Endothelial cell of umbilical vein (primary cell): Measurements from ENCODE around the gene KIAA0825. TPM values are rescaled to one million over a fixed set of nuclear protein-coding genes. Genes with fewer than 3 reads are reported as not detected.

ENCODE experiments used
- BruUV-seq: library from RNA; stranded (reverse); fragments of 400-500 nt; replicated peaks from 2 replicates; lab custom pipeline; 2021; lab: Mats Ljungman, UMichigan
- CTCF ChIA-PET: fragments of 300-600, 350-600 bp; sonication (Branson Sonifier 250); formaldehyde crosslinking; loops from one replicate; lab custom pipeline; 2021; ENCODE audit warnings: antibody characterized with exemption, inconsistent platforms; lab: Charles Lee
- POLR2A ChIA-PET: fragments of 300-600, 350-600 bp; sonication (Branson Sonifier 250); formaldehyde crosslinking; loops from one replicate; lab custom pipeline; 2021; ENCODE audit warnings: antibody characterized with exemption, inconsistent platforms; lab: Charles Lee
- DNase-seq: peaks from one replicate; pipeline ENCODE4 v3.0.0-alpha.2; 2011; ENCODE audit warnings: low read depth, low spot score
- FAIRE-seq: peaks from 2 replicates; lab custom pipeline; 2011; peaks lifted over from hg19 to GRCh38; lab: Jason Lieb, UNC
- H2AFZ ChIP-seq: 2 replicates; pipeline ENCODE4 v1.6.0; 2012; ENCODE audit warnings: low read depth, low read length, control low read depth, inconsistent platforms
- H3K27ac ChIP-seq: 2 replicates; pipeline ENCODE4 v1.5.1; 2011; ENCODE audit warnings: low read depth, mild to moderate bottlenecking, control low read depth, low read length, moderate library complexity; ENCODE audit not compliant: insufficient read depth
- H3K27me3 ChIP-seq, 2 experiments: 2 replicates each; pipeline versions ENCODE4 v1.6.0 to v1.6.1; 2011; ENCODE audit warnings: low read length in 2 of 2, mixed read lengths in 1 of 2; ENCODE audit not compliant: control insufficient read depth in 2 of 2, insufficient read depth in 2 of 2
- H3K36me3 ChIP-seq, 2 experiments: 2 replicates in 1 of 2; 3 replicates in 1 of 2; pipeline ENCODE4 v1.5.1; 2011; ENCODE audit warnings: low read length in 2 of 2, mild to moderate bottlenecking in 1 of 2, moderate library complexity in 1 of 2; ENCODE audit not compliant: control insufficient read depth in 2 of 2, insufficient read depth in 2 of 2; ENCODE audit errors: extremely low read depth in 1 of 2
- H3K4me1 ChIP-seq: 3 replicates; pipeline ENCODE4 v1.5.1; 2011; ENCODE audit warnings: mild to moderate bottlenecking, low read length; ENCODE audit not compliant: control insufficient read depth, insufficient read depth; ENCODE audit errors: extremely low read depth
- H3K4me2 ChIP-seq: 2 replicates; pipeline ENCODE4 v1.6.1; 2011; ENCODE audit warnings: low read length, control low read depth, mixed read lengths; ENCODE audit not compliant: insufficient read depth
- H3K4me3 ChIP-seq, 3 experiments: fragments of 200-600 bp in 1 of 3; sonication (generic), shearing (Covaris generic) in 1 of 3; replicated peaks in 1 of 3; 2 replicates each; pipeline ENCODE4 v1.5.1; 2011 to 2016; ENCODE audit warnings: control low read depth in 3 of 3, low read length in 3 of 3, mild to moderate bottlenecking in 2 of 3, inconsistent platforms in 1 of 3, low read depth in 1 of 3, moderate library complexity in 1 of 3; ENCODE audit not compliant: insufficient read depth in 1 of 3
- H3K79me2 ChIP-seq: 2 replicates; pipeline ENCODE4 v1.6.0; 2012; ENCODE audit warnings: low read length, inconsistent platforms; ENCODE audit not compliant: control insufficient read depth, insufficient read depth
- H3K9ac ChIP-seq: replicated peaks from 2 replicates; pipeline ENCODE3; 2011; ENCODE audit warnings: low read length, control low read depth; ENCODE audit not compliant: insufficient read depth; ENCODE audit errors: extremely low read depth
- H3K9me1 ChIP-seq: replicated peaks from 3 replicates; pipeline ENCODE4 v1.6.0; 2011; ENCODE audit warnings: mild to moderate bottlenecking, low read length; ENCODE audit not compliant: control insufficient read depth, insufficient read depth; ENCODE audit errors: extremely low read depth
- H3K9me3 ChIP-seq: replicated peaks from 2 replicates; pipeline ENCODE4 v1.5.1; 2012; ENCODE audit warnings: low read length, inconsistent platforms; ENCODE audit not compliant: control insufficient read depth, insufficient read depth
- H4K20me1 ChIP-seq: replicated peaks from 2 replicates; pipeline ENCODE3; 2011; ENCODE audit warnings: mild to moderate bottlenecking, low read length; ENCODE audit not compliant: control insufficient read depth, insufficient read depth; ENCODE audit errors: extremely low read depth
- EZH2 ChIP-seq: IDR thresholded peaks from 2 replicates; pipeline ENCODE4 v1.6.1; 2012; ENCODE audit warnings: borderline replicate concordance, low read depth, mild to moderate bottlenecking, moderate library complexity, low read length, inconsistent platforms; ENCODE audit not compliant: severe bottlenecking
- FOS ChIP-seq: IDR thresholded peaks from 2 replicates; pipeline ENCODE4 v1.6.1; 2011; ENCODE audit warnings: mild to moderate bottlenecking, low read length, moderate library complexity, borderline replicate concordance; ENCODE audit not compliant: insufficient read depth
- GATA2 ChIP-seq: IDR thresholded peaks from 2 replicates; pipeline ENCODE4 v1.7.0; 2011; ENCODE audit warnings: low read depth, mild to moderate bottlenecking, moderate library complexity, mixed read lengths, low read length; ENCODE audit not compliant: insufficient read length, insufficient read depth
- MYC ChIP-seq: IDR thresholded peaks from one replicate; pipeline ENCODE4 v1.6.1; 2011; ENCODE audit warnings: mild to moderate bottlenecking, low read depth, low read length
- POLR2AphosphoS5 ChIP-seq: IDR thresholded peaks from 2 replicates; pipeline ENCODE4 v1.6.1; 2012; ENCODE audit warnings: low read depth, mild to moderate bottlenecking, control low read depth, low read length, moderate library complexity; ENCODE audit not compliant: insufficient read depth
- dilution Hi-C: fragments of 300-500 bp; cut with MboI; formaldehyde crosslinking; loops from one replicate; pipeline ENCODE4 v1.15.0; 2019; ENCODE audit warnings: low sequenced_read_pairs; ENCODE audit not compliant: extremely low pct_ligation_motif_present
- intact Hi-C: fragments of 100-400 bp; cut with micrococcal nuclease; formaldehyde crosslinking; loops from one replicate; pipeline ENCODE4 v1.10.0; 2022
- polyA plus RNA-seq, 4 experiments: library from polyadenylated mRNA; depleted of rRNA in 3 of 4; stranded (reverse) in 3 of 4; unstranded in 1 of 4; fragments of >200 nt; gene quantifications; 2 replicates each; pipeline versions ENCODE4 v1.2.1 to v1.2.3, GENCODE V29; 2011 to 2012; ENCODE audit warnings: missing spikeins in 1 of 4
- total RNA-seq: library from RNA; stranded (reverse); gene quantifications from 2 replicates; pipeline ENCODE4 v1.2.3, GENCODE V29; 2021
- TF ChIP-seq, protein P1 (sequence below), 2 donors: IDR thresholded peaks; 1 replicate in 1 of 2; 2 replicates in 1 of 2; pipeline ENCODE4 v1.5.1; 2011; ENCODE audit warnings: low read length in 2 of 2, mild to moderate bottlenecking in 2 of 2, moderate library complexity in 2 of 2, control low read depth in 1 of 2, inconsistent platforms in 1 of 2, low read depth in 1 of 2; ENCODE audit not compliant: insufficient read depth in 1 of 2; ENCODE audit errors: extremely low read depth in 1 of 2

The KIAA0825 gene
- total and polyA plus RNA-seq, 2 donors (not counting 3 experiments of a cell fraction or from before 2014, with no cell fraction given): 0.15 to 1.1 TPM

DNA sequence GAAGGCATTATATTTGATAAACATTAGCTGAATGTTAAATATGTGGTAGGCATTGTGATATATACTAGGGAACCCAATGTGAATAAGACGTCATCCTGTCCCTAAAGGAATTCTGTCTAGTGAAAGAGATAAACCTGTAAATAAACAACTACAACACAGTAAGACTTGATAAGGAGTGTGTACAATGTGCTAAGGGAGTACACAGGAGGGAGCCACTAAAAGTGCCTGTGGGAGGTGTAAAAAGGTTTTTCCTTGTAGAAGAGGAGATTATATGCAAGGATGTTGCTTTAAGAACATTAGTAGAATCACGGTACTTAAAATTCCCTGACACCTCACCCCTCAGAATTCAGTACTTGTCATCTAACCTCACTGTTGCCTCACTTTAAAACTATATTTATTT, 91.7 kb downstream of the KIAA0825 start:
- Histone ChIP-seq H3K9me1 (no peaks in the 10 kb centered on the region), H2AFZ (no peak overlapping the region), H3K9ac (no peak overlapping the region), H3K4me3 (no peak overlapping the region), H3K4me2 (no peak overlapping the region), H3K9me3 (no peaks in the 10 kb centered on the region), H3K79me2 (no peaks in the 10 kb centered on the region), H3K36me3 (no peaks in the 10 kb centered on the region), H3K27me3 (no peaks in the 10 kb centered on the region), H4K20me1 (no peaks in the 10 kb centered on the region), H3K27ac (no peak overlapping the region), H3K4me1 (no peaks in the 10 kb centered on the region)
- ChIA-PET CTCF (interaction anchor here (1.8 to 1.9 kb wide), 2 partner anchors 166 to 211 kb away, joined by 5 to 14 read pairs; no protein-coding TSS in a partner anchor), POLR2A (no interaction called here)
- no peak for FAIRE-seq
- DNase-seq: no peak
- dilution Hi-C loops: no loop called here
- intact Hi-C loops: loop anchor here (10.0 kb wide), 1 partner anchor 328 kb away; no protein-coding TSS in a partner anchor
- TF ChIP-seq POLR2AphosphoS5 (no peak), MYC (no peak), FOS (no peak), EZH2 (no peak), GATA2 (no peak)
- TF ChIP-seq, protein P1, sequence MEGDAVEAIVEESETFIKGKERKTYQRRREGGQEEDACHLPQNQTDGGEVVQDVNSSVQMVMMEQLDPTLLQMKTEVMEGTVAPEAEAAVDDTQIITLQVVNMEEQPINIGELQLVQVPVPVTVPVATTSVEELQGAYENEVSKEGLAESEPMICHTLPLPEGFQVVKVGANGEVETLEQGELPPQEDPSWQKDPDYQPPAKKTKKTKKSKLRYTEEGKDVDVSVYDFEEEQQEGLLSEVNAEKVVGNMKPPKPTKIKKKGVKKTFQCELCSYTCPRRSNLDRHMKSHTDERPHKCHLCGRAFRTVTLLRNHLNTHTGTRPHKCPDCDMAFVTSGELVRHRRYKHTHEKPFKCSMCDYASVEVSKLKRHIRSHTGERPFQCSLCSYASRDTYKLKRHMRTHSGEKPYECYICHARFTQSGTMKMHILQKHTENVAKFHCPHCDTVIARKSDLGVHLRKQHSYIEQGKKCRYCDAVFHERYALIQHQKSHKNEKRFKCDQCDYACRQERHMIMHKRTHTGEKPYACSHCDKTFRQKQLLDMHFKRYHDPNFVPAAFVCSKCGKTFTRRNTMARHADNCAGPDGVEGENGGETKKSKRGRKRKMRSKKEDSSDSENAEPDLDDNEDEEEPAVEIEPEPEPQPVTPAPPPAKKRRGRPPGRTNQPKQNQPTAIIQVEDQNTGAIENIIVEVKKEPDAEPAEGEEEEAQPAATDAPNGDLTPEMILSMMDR (IDR thresholded peaks at IDR 0.05; ENCODE audit: extremely low read depth in 1 of 2, insufficient read depth in 1 of 2, low read depth in 1 of 2, low read length in 2 of 2): no peak
- BruUV-seq: no TSS peak
